Activated T-helper 1 cell treated with anti-CD3 and anti-CD28 coated beads, Interleukin-12 subunit alpha, Interleukin-12 subunit beta, Interleukin-2, Interleukin-4 antibody, amounts not matched to agents 30 ng/mL and 10 ng/mL and 1 ng/mL, durations not matched to agents 14 hours and 24 hours and 36 hours (primary cell): ENCODE results near the gene OTOP2. TPM values are rescaled to one million over a fixed set of nuclear protein-coding genes. Genes with fewer than 3 reads are reported as not detected.

Experiments
- DNase-seq: peaks from one replicate; pipeline ENCODE4 v3.0.0; 2021; ENCODE audit warnings: low spot score
- H3K27ac Mint-ChIP-seq: one replicate; pipeline ENCODE4 v1.8.0; 2021; ENCODE audit warnings: mild to moderate bottlenecking, mixed read lengths
- H3K27me3 Mint-ChIP-seq: one replicate; pipeline ENCODE4 v1.8.0; 2022; ENCODE audit warnings: mild to moderate bottlenecking, moderate library complexity, mixed read lengths; ENCODE audit not compliant: insufficient read depth
- H3K36me3 Mint-ChIP-seq: one replicate; pipeline ENCODE4 v1.8.0; 2021; ENCODE audit warnings: low read depth, mixed read lengths
- H3K4me1 Mint-ChIP-seq: one replicate; pipeline ENCODE4 v1.8.0; 2021; ENCODE audit warnings: low read depth, mixed read lengths
- H3K4me3 Mint-ChIP-seq: one replicate; pipeline ENCODE4 v1.8.0; 2021; ENCODE audit warnings: mild to moderate bottlenecking, moderate library complexity, mixed read lengths
- H3K9me3 Mint-ChIP-seq: one replicate; pipeline ENCODE4 v1.8.0; 2021; ENCODE audit warnings: mixed read lengths
- intact Hi-C: fragments of 100-400 bp; cut with micrococcal nuclease; formaldehyde crosslinking; loops from one replicate; pipeline ENCODE4 v1.15.1; 2024
- total RNA-seq: library from RNA; stranded (reverse); gene quantifications from 2 replicates; pipeline ENCODE4 v1.2.3, GENCODE V29; 2022

The OTOP2 gene, protein sequence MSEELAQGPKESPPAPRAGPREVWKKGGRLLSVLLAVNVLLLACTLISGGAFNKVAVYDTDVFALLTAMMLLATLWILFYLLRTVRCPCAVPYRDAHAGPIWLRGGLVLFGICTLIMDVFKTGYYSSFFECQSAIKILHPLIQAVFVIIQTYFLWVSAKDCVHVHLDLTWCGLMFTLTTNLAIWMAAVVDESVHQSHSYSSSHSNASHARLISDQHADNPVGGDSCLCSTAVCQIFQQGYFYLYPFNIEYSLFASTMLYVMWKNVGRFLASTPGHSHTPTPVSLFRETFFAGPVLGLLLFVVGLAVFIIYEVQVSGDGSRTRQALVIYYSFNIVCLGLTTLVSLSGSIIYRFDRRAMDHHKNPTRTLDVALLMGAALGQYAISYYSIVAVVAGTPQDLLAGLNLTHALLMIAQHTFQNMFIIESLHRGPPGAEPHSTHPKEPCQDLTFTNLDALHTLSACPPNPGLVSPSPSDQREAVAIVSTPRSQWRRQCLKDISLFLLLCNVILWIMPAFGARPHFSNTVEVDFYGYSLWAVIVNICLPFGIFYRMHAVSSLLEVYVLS
- total RNA-seq, result not detected in 2 replicates

- DNase-seq, result no peak
- Mint-ChIP-seq H3K4me1 (no peaks in the 10 kb centered on the region), H3K27ac (no peak within 1 kb of the TSS), H3K9me3 (no peaks in the 10 kb centered on the region), H3K4me3 (no peak within 1 kb of the TSS), H3K27me3 (peaks cover 51% of the 10 kb centered on the region), H3K36me3 (no peaks in the 10 kb centered on the region)
- intact Hi-C loops, result no loop called here
Observed at GRCh38 chr17:74924250-74924948, at the start of gene OTOP2. Gene OTOP2 (plus strand): TSS chr17:74924273. CDS start chr17:74924633, 360 bp downstream.

- Mint-ChIP-seq H3K4me1 (peaks cover 31% of the 10 kb centered on the region), H3K9me3 (no peaks in the 10 kb centered on the region), H3K36me3 (peaks cover 9% of the 10 kb centered on the region), H3K27ac (no peak overlapping the region), H3K4me3 (peak overlapping the region; percentile 89), H3K27me3 (peaks cover 5% of the 10 kb centered on the region)
- intact Hi-C loops, result loop anchor here (5.0 to 10.0 kb wide), 2 partner anchors 158 to 390 kb away; partner anchors contain the start of genes GGA3 and MRPS7
- no peak for DNase-seq
Observed at GRCh38 chr17:74874615-74875037, 49.4 kb upstream of the OTOP2 start.

- intact Hi-C loops, result loop anchor here (10.0 kb wide), 1 partner anchor 389 kb away; the partner anchor contains the start of genes GGA3 and MRPS7
Observed at GRCh38 chr17:74875155-74875976, 48.7 kb upstream of the OTOP2 start.

GRCh38 chr17:74875977-74876593, 48.0 kb upstream of the OTOP2 start:
- intact Hi-C loops, result loop anchor here (10.0 kb wide), 1 partner anchor 389 kb away; the partner anchor contains the start of genes GGA3 and MRPS7
- Mint-ChIP-seq H3K36me3 (peaks cover 4% of the 10 kb centered on the region), H3K27me3 (peaks cover 5% of the 10 kb centered on the region), H3K9me3 (no peaks in the 10 kb centered on the region), H3K27ac (no peak overlapping the region), H3K4me3 (no peak overlapping the region), H3K4me1 (peaks cover 29% of the 10 kb centered on the region)
- no peak for DNase-seq

More at GRCh38 chr17:74875155-74875976, 48.7 kb upstream of the OTOP2 start:
- H3K9me3 Mint-ChIP-seq, result no peaks in the 10 kb centered on the region
- H3K27me3 Mint-ChIP-seq, result peaks cover 5% of the 10 kb centered on the region
- no peak for DNase-seq
- H3K4me1 Mint-ChIP-seq, result peaks cover 31% of the 10 kb centered on the region
- no peak overlapping the region for H3K27ac Mint-ChIP-seq
- H3K4me3 Mint-ChIP-seq, result peak overlapping the region; percentile 12
- peaks cover 6% of the 10 kb centered on the region for H3K36me3 Mint-ChIP-seq

DNA sequence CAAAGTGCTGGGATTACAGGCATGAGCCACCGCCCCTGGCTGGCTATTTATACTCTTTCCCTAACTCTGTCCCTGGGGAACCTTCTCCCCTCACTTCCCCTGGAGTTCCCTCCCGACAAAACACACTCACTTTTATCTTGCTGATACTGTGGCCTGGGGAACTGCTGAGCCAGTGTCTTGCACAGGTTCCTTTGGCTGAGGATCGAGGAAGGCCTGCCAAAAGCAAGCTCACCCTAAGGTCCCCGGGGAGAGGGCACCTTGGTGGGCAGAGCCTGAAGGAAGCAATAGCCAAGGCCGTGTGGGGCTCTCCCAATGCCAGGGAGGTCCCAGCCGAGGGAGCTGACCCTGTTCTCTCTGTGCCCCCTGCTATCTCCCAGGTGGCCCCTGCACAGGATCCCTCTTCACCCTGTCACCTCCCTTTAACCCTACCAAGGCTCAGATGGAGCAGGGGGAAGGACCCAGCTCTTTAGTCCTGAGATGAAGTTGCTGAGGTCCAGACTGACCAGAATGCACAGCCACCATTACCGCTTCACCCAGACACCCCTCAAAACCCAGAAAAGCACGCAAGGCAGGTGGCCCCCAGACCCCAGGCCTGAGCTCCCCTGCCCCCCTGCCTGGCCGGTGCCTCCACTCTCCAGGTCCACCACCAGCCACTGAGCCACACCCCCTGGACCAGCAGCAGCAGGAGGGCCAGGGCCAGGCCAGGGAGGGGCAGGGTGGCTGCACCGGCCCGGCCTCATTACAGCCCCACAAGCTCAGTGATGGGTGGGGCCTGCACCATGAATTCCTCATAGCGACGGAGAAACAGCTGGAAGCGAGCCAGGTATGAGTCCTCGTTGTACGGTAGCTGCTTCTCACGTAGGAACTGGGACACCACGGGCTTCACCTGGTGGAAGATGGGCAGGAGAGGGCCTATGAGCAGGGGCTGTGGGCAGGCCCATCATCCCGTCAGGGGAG, 46.2 kb upstream of the OTOP2 start:
- peaks cover 13% of the 10 kb centered on the region for H3K4me1 Mint-ChIP-seq
- H3K9me3 Mint-ChIP-seq, result no peaks in the 10 kb centered on the region
- H3K36me3 Mint-ChIP-seq, result no peaks in the 10 kb centered on the region
- H3K4me3 Mint-ChIP-seq, result no peak overlapping the region
- intact Hi-C loops, result loop anchor here (10.0 kb wide), 1 partner anchor 387 kb away; the partner anchor contains the start of genes GGA3 and MRPS7
- no peak overlapping the region for H3K27ac Mint-ChIP-seq
- DNase-seq, result no peak
- peaks cover 6% of the 10 kb centered on the region for H3K27me3 Mint-ChIP-seq

- no peak overlapping the region for H3K4me3 Mint-ChIP-seq
- peaks cover 12% of the 10 kb centered on the region for H3K4me1 Mint-ChIP-seq
- H3K36me3 Mint-ChIP-seq, result no peaks in the 10 kb centered on the region
- H3K9me3 Mint-ChIP-seq, result no peaks in the 10 kb centered on the region
- H3K27me3 Mint-ChIP-seq, result peaks cover 5% of the 10 kb centered on the region
- DNase-seq, result no peak
- H3K27ac Mint-ChIP-seq, result no peak overlapping the region
- intact Hi-C loops, result loop anchor here (10.0 kb wide), 1 partner anchor 386 kb away; the partner anchor contains the start of genes GGA3 and MRPS7
Observed at GRCh38 chr17:74878658-74879057, 45.4 kb upstream of the OTOP2 start.

DNA sequence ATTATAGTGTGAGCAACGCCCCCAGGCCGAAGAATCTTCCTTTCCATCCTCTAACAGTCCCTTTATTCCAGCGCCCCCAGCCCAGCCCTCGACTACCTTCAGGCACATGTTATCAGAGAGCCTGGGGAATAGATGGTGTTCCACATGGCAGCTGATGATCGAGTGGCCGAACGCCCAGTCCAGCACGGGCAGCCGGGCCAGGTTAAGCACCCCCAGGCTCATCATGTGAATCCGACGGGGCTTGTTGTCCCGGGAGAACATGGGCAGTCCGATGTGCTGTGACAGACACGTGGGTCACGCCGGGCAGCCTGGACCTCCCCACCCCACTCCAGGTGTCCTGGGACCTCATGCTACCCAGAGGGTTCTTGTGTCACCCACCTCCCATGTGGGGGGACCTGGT, 44.8 kb upstream of the OTOP2 start:
- Mint-ChIP-seq H3K4me3 (no peak overlapping the region), H3K9me3 (no peaks in the 10 kb centered on the region), H3K27me3 (peaks cover 5% of the 10 kb centered on the region), H3K36me3 (no peaks in the 10 kb centered on the region), H3K4me1 (peaks cover 7% of the 10 kb centered on the region), H3K27ac (no peak overlapping the region)
- intact Hi-C loops, result loop anchor here (10.0 kb wide), 1 partner anchor 385 kb away; the partner anchor contains the start of genes GGA3 and MRPS7
- DNase-seq, result no peak

- H3K27me3 Mint-ChIP-seq, result peaks cover 10% of the 10 kb centered on the region
- intact Hi-C loops, result no loop called here
- H3K4me3 Mint-ChIP-seq, result no peak overlapping the region
- no peaks in the 10 kb centered on the region for H3K4me1 Mint-ChIP-seq
- no peaks in the 10 kb centered on the region for H3K9me3 Mint-ChIP-seq
- no peak overlapping the region for H3K27ac Mint-ChIP-seq
- H3K36me3 Mint-ChIP-seq, result no peaks in the 10 kb centered on the region
- no peak for DNase-seq
Observed at GRCh38 chr17:74881073-74881472, 43.0 kb upstream of the OTOP2 start.

- no peaks in the 10 kb centered on the region for H3K4me1 Mint-ChIP-seq
- H3K9me3 Mint-ChIP-seq, result no peaks in the 10 kb centered on the region
- H3K27me3 Mint-ChIP-seq, result peaks cover 10% of the 10 kb centered on the region
- no peak overlapping the region for H3K27ac Mint-ChIP-seq
- intact Hi-C loops, result no loop called here
- no peaks in the 10 kb centered on the region for H3K36me3 Mint-ChIP-seq
- DNase-seq, result no peak
- no peak overlapping the region for H3K4me3 Mint-ChIP-seq
Observed at GRCh38 chr17:74882517-74883240, 41.4 kb upstream of the OTOP2 start.

GRCh38 chr17:74883241-74883745, 40.8 kb upstream of the OTOP2 start:
- H3K4me3 Mint-ChIP-seq, result no peak overlapping the region
- peaks cover 10% of the 10 kb centered on the region for H3K27me3 Mint-ChIP-seq
- no peaks in the 10 kb centered on the region for H3K4me1 Mint-ChIP-seq
- H3K36me3 Mint-ChIP-seq, result no peaks in the 10 kb centered on the region
- H3K27ac Mint-ChIP-seq, result no peak overlapping the region
- no peak for DNase-seq
- intact Hi-C loops, result no loop called here
- H3K9me3 Mint-ChIP-seq, result no peaks in the 10 kb centered on the region
